Coronary artery (tissue), 2 donors: ENCODE measurements around the gene MAP3K6.
A peak's percentile ranks its signal among the peaks of the same experiment; 100 is the strongest.

Experiments
- DNase-seq: peaks from one replicate; pipeline ENCODE4 v3.0.0-alpha.2; 2017; ENCODE audit warnings: low spot score
- H3K27ac ChIP-seq, 2 donors: fragments of 200-600 bp; sonication (generic); one replicate each; pipeline ENCODE4 v1.5.1; 2016 to 2019
- H3K4me3 ChIP-seq: fragments of 200-600 bp; sonication (generic); 2 replicates; pipeline ENCODE4 v1.5.1; 2016; ENCODE audit warnings: mild to moderate bottlenecking, moderate library complexity
- CTCF ChIP-seq: fragments of 200-600 bp; sonication (generic); IDR thresholded peaks from one replicate; pipeline ENCODE4 v1.5.1; 2019; ENCODE audit warnings: antibody characterized with exemption

MAP3K6 gene

GRCh38 chr1:27372022-27372807 lies 5.5 kb upstream of the MAP3K6 start:
- Histone ChIP-seq H3K27ac (no peak overlapping the region), H3K4me3 (no peak overlapping the region)
- no peak for DNase-seq
- TF ChIP-seq CTCF: no peak

DNA sequence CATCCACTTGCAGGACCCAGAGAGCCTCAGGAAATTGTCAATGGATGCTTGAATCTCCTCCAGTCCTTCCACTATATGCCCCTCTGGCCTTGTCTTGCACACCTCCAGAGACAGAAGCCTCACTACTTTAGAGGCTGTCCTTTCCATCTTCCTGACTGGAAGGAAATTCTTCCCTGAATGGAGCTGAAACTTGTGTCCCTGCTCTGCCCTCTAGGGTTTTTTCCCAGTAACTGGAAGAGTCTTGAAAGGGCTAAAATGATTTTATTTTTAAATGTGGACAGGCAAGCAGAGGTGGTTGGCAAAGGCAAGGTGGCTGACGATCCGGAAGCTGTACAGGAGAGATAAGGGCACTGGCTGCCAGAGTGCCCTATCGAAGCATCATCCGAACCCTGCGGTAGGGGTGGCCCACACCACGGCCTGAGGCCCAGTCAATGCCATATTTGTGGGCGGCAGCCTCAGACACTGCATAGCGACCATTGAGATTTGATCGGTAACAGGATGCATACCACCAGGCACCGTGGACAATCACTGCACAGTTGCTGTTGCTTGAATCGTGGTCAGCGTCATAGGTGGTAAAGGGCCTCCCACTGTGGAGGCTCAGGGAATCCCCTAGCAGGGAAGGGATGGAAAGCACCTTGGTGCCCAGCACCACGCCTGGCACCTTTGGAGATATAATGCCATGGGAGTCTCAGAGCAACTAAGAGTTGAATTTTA lies 2.3 kb upstream of the MAP3K6 start:
- Histone ChIP-seq H3K4me3 (no peak overlapping the region), H3K27ac (peak overlapping the region; percentile 14 to 33)
- TF ChIP-seq CTCF: no peak
- DNase-seq: no peak

DNA sequence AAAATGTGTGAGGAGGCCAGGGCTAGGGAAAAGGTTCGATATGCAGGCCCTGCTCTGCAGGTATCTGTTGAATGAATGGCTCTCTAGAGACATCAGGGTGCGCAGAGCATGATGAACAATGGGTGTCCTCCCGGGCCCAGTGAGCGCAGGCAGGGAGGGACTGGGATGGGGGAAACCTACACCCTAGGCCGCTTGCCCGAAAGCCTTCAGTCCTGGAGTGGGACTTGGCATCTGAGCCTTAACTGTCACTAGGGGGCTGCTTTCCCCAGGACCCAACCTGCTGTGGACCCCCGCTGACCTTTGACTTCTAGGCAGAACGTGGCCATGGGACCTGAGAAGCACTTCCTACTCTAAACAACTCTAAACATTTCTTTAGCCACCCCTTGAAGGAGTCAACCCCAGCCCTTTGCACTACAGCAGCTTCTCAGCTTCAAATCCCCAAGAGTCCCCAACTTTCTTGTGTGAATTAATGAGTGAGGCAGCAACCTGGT lies 444 bp upstream of the MAP3K6 start:
- no peak for TF ChIP-seq CTCF
- no peak for DNase-seq
- peak overlapping the region; percentile 90 for H3K4me3 ChIP-seq

GRCh38 chr1:27366113-27366410 lies 699 bp downstream of the MAP3K6 start:
- H3K27ac ChIP-seq: peak overlapping the region; percentile 99
- no peak for TF ChIP-seq CTCF
- peak overlapping the region; percentile 90 for H3K4me3 ChIP-seq
- DNase-seq: peak; percentile 94

More for the DNA sequence above, 444 bp upstream of the MAP3K6 start:
- peak overlapping the region; percentile 99 for H3K27ac ChIP-seq

- peak; percentile 95 for DNase-seq
- Histone ChIP-seq H3K27ac (peak overlapping the region; percentile 99), H3K4me3 (peak overlapping the region; percentile 90)
- no peak for TF ChIP-seq CTCF
Observed at GRCh38 chr1:27365372-27366112, 1.2 kb downstream of the MAP3K6 start.

DNA sequence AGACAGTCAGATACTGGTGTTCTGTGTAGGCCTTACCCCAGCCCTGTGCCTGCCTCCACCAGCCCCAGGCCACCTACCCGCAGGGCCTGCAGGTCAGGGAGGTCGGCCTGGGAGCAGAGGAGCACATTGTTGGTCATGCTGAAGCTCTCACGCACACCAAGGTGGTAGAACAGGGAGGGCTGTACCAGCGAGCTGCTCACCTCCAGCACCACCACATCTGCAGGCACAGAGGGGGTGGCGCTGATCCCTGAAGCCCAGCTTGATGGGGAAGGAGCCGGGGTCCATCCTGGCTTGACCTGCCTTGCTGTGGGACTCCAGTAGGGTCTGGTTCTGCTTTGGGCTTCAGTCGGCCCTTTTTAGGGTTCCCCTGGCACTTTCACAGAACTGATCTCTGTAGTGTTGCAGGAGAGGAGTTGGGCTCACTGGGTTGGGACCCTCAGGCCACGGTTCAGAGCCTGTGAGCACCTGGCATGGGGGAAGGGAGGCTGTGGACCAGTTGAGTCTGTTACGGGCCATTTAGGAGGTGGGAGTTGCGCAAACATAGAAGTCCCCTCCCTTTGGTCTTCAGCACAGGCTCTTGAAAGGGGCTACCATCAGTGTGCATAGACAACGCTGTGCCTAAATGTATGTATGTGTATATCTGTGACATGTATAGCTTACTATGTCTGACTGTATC lies 1.9 kb downstream of the MAP3K6 start:
- Histone ChIP-seq H3K27ac (peak overlapping the region; percentile 99), H3K4me3 (peak overlapping the region; percentile 90)
- peak; percentile 74 for DNase-seq
- no peak for TF ChIP-seq CTCF
